ENCODE measurements around the gene PDSS2.

GRCh38 chr6:107144666-107145065, 314.7 kb downstream of the PDSS2 start:
- TF ChIP-seq CTCF (conservative IDR thresholded peaks at IDR 0.05 in 1 of 2, IDR thresholded peaks at IDR 0.05 in 1 of 2; ENCODE audit: extremely low read depth in 1 of 2, insufficient read depth in 1 of 2, low read depth in 1 of 2, low read length in 2 of 2) (no peak), EZH2 (IDR thresholded peaks at IDR 0.05; ENCODE audit: borderline replicate concordance, low read length) (no peak)

Measured in mammary epithelial cell (primary cell).